Rectal smooth muscle tissue (tissue), 1 donor: ENCODE results near the gene HLF.

Source experiments
- H3K27ac ChIP-seq: one replicate; pipeline ENCODE4 v1.7.0; 2013; ENCODE audit warnings: low read depth, low read length, inconsistent platforms
- H3K27me3 ChIP-seq: one replicate; pipeline ENCODE4 v1.7.0; 2013; ENCODE audit warnings: low read length; ENCODE audit not compliant: control insufficient read depth, insufficient read depth
- H3K36me3 ChIP-seq: one replicate; pipeline ENCODE4 v1.7.0; 2013; ENCODE audit warnings: low read length; ENCODE audit not compliant: control insufficient read depth, insufficient read depth
- H3K4me1 ChIP-seq: one replicate; pipeline ENCODE4 v1.7.0; 2013; ENCODE audit warnings: low read length; ENCODE audit not compliant: control insufficient read depth, insufficient read depth
- H3K4me3 ChIP-seq: one replicate; pipeline ENCODE4 v1.7.0; 2013; ENCODE audit warnings: low read length
- H3K9ac ChIP-seq: one replicate; pipeline ENCODE4 v1.7.0; 2013; ENCODE audit warnings: low read length

HLF gene

DNA sequence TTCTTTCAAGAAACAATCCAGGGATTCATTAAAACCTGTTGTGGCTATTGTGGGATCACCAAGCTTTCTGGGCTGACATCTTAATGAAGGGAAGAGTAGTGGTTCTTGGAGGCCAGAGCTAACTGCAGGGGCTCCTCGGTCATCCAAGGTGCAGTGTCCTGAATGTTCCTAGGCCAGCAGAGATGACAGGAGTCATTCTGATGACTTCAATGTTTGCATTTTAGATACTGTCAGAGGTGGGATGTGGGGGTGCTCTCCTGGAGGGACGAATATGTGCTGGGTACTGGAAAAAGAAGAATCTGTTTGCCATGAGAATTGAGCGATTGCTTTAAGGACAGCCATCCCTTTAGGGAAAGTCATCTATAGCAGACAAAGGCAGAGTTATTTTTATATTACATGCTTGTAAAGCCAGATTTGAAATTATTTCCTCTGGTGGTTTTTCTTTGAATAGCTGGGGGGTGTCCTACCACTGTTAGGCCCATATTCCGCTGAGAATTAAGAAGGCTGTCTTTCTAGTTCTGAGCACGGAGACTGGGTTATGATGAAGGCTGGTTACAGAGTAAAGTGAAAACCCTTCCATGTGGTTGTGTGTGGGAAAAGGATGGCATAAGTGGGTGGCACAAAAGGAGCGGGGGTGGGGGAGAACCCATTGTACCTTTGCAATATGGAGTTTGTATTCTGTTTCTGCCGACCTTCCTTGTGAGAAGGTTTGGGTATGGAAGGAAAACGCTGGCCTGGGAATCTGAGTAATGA is 7.4 kb downstream of the HLF start:
- Histone ChIP-seq H3K9ac (no peak overlapping the region), H3K4me1 (peaks cover 65% of the 10 kb centered on the region), H3K36me3 (no peaks in the 10 kb centered on the region), H3K4me3 (no peak overlapping the region), H3K27me3 (no peaks in the 10 kb centered on the region), H3K27ac (no peak overlapping the region)

GRCh38 chr17:55272711-55273578 is 8.2 kb downstream of the HLF start:
- Histone ChIP-seq H3K27me3 (no peaks in the 10 kb centered on the region), H3K36me3 (no peaks in the 10 kb centered on the region), H3K4me1 (peaks cover 70% of the 10 kb centered on the region), H3K27ac (peak overlapping the region; percentile 82), H3K9ac (no peak overlapping the region), H3K4me3 (peak overlapping the region; percentile 29)

GRCh38 chr17:55273579-55274354 is 9.0 kb downstream of the HLF start:
- Histone ChIP-seq H3K9ac (no peak overlapping the region), H3K27ac (peak overlapping the region; percentile 82), H3K4me3 (no peak overlapping the region), H3K4me1 (peaks cover 70% of the 10 kb centered on the region), H3K36me3 (no peaks in the 10 kb centered on the region), H3K27me3 (no peaks in the 10 kb centered on the region)

- Histone ChIP-seq H3K27me3 (no peaks in the 10 kb centered on the region), H3K27ac (peak overlapping the region; percentile 82), H3K36me3 (no peaks in the 10 kb centered on the region), H3K4me3 (no peak overlapping the region), H3K4me1 (peaks cover 64% of the 10 kb centered on the region), H3K9ac (no peak overlapping the region)
Measured at GRCh38 chr17:55274355-55275255, 9.8 kb downstream of the HLF start.

GRCh38 chr17:55275894-55276804 is 11.4 kb downstream of the HLF start:
- H3K36me3 ChIP-seq, result peaks cover 2% of the 10 kb centered on the region
- H3K27ac ChIP-seq, result peak overlapping the region; percentile 49
- no peak overlapping the region for H3K9ac ChIP-seq
- H3K4me1 ChIP-seq, result peaks cover 60% of the 10 kb centered on the region
- H3K4me3 ChIP-seq, result no peak overlapping the region
- H3K27me3 ChIP-seq, result no peaks in the 10 kb centered on the region

DNA sequence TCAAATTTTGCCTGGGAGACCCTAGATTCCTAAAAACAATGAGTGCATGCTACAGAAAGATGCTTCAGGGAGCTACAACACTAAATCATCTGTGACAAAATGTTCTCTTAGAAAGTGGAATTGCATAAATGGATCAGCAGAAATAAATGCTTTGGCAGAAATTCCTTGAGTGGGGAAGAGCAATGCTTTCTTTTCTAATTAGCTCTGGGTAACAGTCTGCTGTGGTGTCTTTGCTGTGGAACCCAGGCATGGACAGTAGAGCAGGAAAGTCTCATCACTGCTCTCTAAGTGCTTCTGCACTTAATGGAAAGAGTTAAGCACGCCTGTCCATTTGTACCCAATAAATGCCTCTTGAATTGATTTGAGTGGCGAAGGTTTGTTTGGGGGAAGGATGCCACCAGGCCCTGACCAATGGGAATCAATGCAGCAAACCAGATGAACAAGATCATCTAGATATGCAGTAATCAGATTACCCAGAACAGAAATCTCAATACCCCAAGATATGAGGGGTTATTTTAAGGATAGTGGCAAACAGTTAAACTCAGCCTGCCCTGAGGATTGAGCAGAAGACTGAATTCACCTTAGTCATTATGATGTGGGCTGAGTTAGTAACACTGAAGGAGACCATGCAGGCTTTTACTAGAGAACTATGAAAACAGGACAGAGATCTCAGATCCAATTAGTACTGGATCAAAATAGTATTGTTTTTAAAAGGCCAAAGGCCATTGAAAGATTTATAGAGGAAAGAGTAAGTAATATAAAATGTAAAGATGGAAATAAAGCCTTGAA is 13.6 kb downstream of the HLF start:
- Histone ChIP-seq H3K4me3 (no peak overlapping the region), H3K9ac (no peak overlapping the region), H3K27me3 (no peaks in the 10 kb centered on the region), H3K36me3 (peaks cover 2% of the 10 kb centered on the region), H3K4me1 (peaks cover 57% of the 10 kb centered on the region), H3K27ac (peak overlapping the region; percentile 36)

DNA sequence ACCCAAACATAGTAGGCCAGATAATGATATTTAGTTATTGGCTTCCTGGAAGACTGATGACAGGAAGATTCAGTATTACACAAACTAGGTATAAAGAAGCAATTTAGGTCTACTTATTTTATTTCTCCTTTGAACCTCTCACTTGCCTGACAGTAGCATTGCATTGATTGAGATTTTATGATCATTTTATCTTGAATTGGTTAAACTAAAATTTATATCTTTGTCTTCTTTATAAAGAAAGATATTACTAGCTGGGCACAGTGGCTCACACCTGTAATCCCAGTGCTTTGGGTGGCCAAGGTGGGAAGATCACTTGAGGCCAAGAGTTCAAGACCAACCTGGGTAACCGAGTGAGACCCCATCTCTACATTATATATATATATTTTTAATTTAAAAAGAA is 14.4 kb downstream of the HLF start:
- Histone ChIP-seq H3K36me3 (peaks cover 2% of the 10 kb centered on the region), H3K9ac (no peak overlapping the region), H3K4me3 (no peak overlapping the region), H3K27ac (no peak overlapping the region), H3K4me1 (peaks cover 57% of the 10 kb centered on the region), H3K27me3 (no peaks in the 10 kb centered on the region)

GRCh38 chr17:55279788-55280187 is 15.0 kb downstream of the HLF start:
- H3K9ac ChIP-seq, result no peak overlapping the region
- H3K4me1 ChIP-seq, result peaks cover 58% of the 10 kb centered on the region
- H3K4me3 ChIP-seq, result no peak overlapping the region
- H3K27ac ChIP-seq, result no peak overlapping the region
- no peaks in the 10 kb centered on the region for H3K27me3 ChIP-seq
- peaks cover 2% of the 10 kb centered on the region for H3K36me3 ChIP-seq

- Histone ChIP-seq H3K27ac (peak overlapping the region; percentile 37), H3K27me3 (no peaks in the 10 kb centered on the region), H3K4me1 (peaks cover 62% of the 10 kb centered on the region), H3K36me3 (peaks cover 2% of the 10 kb centered on the region), H3K9ac (no peak overlapping the region), H3K4me3 (no peak overlapping the region)
Measured at GRCh38 chr17:55280212-55280611, 15.5 kb downstream of the HLF start.

GRCh38 chr17:55281649-55282378 is 17.1 kb downstream of the HLF start:
- peaks cover 63% of the 10 kb centered on the region for H3K4me1 ChIP-seq
- H3K27ac ChIP-seq, result peak overlapping the region; percentile 33
- H3K9ac ChIP-seq, result no peak overlapping the region
- no peak overlapping the region for H3K4me3 ChIP-seq
- peaks cover 2% of the 10 kb centered on the region for H3K36me3 ChIP-seq
- no peaks in the 10 kb centered on the region for H3K27me3 ChIP-seq
